ENCODE data around the gene HSD3B1.
"Not testable (repeated sequence)": the region's sequence is repeated elsewhere in the genome, so short reads cannot be mapped to it uniquely, and the experiment has no call there.

Gene HSD3B1

DNA sequence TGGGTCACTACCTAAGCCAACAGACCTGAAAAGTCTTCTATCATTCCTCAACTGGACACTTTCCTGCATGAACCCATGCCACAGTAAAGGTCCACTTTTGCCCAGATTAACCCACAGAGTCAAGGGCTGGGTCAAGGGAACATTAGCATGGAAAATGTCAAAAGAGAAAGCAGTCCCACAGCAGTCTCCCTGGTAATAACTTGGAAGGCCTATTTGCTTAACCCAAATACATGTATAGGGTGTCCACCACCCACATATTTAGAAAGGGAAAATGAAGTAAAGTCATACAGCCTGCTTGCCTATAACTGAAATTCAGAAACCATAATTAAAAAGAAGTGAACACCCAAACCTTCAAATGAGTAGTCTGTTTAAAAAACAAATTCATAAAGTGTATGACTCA is 16.1 kb upstream of the HSD3B1 start:
- DNase-seq (ENCODE audit: low read depth): no peak

DNA sequence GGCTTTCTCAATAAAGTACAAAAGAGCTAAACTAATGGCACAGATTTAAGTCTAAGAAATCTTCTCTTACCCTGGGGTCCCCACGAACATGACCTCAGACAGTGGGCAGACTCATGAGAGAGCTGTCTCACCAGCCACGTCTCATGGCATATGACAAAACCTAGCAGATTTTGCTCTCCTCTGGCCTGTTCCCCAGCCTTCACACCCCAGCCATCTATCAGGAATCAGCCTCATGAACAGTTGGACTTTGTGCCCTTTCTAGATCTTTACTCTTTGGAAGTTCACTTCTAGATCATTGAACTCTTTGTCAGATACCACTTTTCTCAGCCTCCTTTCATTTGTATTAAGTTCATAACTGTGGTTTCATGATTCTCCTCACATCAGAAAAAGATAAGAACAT is 14.2 kb upstream of the HSD3B1 start:
- no peak for DNase-seq (ENCODE audit: low read depth)

DNA sequence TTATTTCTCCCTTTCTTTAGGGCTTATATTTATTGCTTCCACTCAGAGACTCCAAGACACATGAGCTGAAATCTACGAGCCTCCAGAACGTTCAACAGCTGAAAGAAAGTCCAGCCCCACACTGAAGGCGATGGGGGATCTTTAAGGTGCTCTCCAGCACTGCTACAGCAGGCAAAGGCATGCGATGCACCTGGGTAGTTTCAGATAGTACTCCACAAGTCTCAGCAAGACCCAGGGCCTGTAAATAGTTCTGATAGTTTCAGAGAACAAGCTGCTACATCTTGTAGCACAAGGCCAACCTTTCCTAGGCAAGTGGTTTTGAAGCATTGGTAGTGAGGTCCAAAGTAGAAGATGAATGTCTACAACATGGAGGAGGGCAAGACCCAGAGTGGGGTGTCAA is 2.2 kb upstream of the HSD3B1 start:
- DNase-seq (ENCODE audit: low read depth): no peak

DNA sequence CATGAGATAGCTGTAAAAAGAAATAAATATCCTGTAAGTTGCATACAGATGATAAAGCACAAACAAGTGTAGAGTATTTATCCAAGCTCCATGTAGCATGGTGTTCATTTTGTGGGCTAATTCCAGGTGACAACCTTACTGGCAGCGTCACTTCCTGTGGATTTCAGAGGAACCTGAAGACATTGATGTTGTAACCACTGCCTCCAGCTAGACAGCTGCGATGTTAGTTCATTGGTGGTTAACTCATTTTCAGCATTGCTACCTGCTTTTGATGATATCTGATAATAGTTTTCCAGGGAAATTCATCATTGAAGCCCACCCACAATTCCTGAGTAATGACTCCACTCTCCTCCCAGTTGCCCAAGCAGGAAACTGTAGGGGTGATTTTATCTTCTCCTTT is 3.0 kb downstream of the HSD3B1 start:
- DNase-seq (ENCODE audit: low read depth): no peak

DNA sequence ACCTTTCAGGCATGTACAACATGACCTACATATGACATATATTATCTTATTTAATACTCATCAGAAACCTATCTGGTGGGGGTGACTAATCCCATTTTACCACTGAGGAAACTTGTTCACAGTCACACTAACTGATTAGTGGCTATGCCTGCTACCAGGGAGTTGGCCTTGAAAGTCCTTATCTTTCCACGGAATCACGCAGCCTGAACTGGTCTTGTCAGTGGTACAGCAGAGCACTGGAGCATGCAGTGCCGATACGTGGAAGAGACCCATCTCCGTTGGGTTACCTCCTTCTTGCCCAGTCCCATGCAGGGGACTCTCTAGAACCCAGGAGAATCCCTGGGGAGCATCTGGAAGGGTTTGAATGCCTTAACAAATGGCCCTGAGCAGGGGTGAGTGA is 8.2 kb downstream of the HSD3B1 start:
- no peak for DNase-seq (ENCODE audit: low read depth)

DNA sequence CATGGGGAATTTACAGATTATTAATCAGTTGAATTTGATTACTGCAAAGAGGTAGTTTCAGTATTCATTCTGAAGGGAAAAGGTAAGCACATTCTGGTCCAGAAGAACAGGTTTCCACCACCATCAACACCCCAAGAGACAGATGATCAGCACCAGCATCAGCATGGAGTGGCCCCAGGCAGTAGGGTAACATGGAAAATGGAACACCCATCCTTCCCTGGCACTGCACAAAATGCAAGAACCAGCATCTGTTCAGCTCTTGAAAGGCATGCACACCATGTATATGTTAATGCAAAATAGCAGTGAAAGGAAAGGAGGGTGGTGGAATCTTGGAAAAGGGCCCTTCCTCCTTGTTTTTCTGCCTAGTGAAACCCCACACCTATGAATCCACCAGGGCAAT is 9.2 kb downstream of the HSD3B1 start:
- no peak for DNase-seq (ENCODE audit: low read depth)

DNA sequence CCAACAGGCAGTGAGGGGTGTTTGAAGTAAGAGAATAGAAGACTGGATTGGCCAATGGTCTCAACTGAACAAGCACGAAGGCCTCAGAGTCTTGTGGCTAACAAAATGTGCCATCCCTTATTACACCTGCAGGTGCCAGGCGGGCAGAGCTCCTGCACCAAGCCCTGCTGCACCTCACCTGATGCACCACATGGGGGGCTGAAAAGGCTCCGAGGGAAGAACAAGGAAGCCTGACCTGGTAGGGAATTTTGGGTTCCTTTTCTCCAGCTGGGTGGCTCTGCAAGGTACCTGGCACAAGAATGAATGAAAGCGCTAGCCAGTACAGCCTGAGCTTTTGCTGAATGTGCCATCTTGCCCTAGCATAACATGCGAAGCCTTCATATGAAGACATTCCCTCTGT is 9.7 kb downstream of the HSD3B1 start:
- no peak for DNase-seq (ENCODE audit: low read depth)

DNA sequence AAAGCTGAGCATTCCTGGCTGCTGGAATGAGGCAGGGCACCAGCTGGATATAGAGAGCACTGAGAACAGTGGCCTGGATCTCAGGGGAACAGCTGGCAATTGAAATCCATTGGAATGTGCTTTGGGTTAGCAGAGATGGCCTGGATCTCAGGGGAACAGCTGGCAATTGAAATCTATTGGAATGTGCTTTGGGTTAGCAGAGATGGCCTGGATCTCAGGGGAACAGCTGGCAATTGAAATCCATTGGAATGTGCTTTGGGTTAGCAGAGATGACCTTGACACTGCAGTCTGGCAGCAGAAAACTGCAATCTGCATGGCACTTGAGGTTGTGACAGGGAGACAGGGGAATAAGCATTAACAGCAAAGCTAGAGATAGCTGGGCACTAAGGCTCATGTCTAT is 10.7 kb downstream of the HSD3B1 start:
- DNase-seq (ENCODE audit: low read depth): not testable (repeated sequence)

DNA sequence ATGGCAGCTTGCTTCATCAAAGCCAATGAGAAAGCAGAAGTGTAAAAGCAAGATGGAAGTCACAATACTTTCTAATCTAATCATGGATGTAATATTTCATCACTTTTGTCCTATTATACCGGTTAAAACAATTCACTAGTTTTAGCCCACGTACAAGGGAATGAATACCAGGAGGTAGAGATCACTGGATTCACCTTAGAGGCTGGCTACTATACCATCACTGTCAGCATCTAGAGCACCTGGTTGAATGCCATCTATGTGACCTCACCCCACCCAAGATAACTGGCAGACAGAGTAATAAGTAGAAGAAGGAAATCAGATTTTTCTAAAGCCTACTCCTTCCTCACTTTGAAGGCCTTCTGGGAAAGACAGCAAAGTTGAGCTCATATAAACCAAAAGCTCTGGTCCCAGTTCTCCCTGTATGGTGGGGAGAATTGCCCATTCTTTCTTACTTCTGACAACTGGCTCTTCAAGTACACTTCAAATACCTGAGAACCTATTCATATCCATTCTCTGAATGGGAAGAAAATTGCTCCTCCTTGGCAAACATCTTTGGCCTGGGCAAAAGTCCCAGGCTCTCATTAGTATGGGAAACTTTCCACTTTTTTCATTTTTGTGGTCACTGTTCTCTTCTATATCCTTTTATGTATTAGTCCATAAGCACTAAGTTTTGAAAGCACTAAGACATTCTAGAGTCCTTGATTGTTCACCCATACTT is 24.8 kb downstream of the HSD3B1 start:
- no peak for DNase-seq (ENCODE audit: low read depth)

DNA sequence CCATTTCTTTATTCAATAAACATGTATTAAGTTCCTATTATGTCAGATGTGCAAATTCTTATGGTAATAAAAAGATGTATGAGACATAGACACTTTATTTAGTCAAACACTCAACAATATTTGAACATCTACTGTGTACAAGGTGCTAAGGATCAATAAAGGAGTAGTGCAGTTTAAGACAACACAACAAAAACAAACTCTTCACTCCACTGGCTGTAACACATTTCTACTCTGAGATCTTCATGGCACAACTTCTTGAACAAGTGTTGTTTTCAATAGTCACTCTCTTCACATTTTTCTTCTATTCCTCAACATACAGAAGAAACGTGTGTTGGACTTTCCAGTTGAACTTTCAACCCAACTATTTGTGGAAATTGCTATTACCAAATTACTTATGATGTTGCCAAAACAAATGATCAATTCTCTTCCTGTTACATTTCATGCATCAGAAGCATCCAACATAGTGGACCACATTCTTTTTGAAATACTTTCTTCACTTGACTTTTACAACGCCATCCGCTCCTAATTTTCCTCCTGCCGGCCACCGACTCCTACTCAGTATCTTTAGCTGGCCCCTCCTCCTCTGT is 25.4 kb downstream of the HSD3B1 start:
- DNase-seq (ENCODE audit: low read depth): no peak

DNA sequence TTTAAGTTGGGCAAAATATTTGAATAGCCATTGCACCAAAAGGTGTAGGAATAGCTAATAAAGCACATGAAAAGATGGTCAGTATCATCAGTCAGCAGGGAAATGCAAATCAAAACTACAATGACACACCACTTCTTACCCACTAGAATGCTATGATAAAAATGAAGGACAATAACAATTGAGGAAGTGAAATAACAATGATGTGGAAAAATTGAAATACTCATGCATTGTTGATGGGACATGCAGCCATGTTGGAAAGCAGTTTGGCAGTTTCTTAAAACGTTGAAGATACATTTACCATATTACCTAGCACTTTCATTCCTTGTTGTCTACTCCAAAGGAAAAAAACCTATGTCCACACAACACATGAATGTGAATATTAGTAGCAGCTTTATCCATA is 28.4 kb downstream of the HSD3B1 start:
- DNase-seq (ENCODE audit: low read depth): no peak

DNA sequence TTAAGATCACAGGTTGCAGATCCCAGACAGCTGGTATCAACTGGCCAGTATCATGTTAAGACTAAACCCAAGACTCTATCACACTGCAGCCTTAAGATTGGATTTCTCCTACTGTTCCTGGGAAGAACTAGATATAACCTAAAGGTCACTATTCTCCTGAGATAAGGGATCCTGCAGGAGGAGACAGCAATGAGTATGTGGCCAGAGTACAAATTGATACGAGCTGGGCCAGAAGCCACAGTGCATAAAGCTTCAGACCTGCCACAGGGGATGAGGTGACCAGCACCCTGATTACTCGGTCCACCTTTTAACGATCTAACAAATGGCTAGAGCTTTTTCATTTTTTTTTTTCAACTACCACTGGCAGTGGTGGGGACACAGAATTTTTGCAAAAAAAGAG is 31.0 kb downstream of the HSD3B1 start:
- no peak for DNase-seq (ENCODE audit: low read depth)

DNA sequence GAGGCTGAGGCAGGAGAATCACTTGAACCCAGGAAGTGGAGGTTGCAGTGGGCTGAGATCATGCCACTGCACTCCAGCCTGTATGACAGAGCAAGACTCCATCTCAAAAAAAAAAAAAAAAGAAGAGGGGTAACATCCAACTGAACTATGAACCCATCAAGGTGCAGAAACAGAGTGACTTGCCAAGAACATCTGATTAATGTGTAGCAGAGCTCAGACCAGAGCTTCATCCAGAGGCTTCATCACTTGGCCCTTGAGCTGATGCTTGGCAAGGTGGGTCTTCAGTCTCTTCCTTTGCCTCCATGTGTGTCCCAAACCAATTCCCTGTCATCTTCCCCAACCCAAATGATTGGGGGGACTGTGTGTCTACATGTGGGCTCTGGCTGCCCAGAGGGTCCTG is 32.6 kb downstream of the HSD3B1 start:
- no peak for DNase-seq (ENCODE audit: low read depth)

DNA sequence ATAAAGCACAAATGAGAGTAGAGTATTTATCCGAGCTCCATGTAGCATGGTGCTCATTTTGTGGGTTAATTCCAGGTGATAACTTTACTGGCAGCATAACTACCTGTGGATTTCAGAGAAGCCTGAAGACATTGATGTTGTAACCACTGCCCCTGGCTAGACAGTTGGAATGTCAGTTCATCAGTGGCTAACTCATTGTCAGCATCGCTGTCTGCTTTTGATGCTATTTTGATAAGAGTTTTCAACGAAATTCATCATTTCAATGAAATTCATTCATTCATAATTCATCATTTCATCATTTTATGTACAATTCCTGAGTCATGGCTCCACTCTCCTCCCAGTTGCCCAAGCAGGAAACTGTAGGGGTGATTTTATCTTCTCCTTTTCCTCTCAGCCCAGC is 34.4 kb downstream of the HSD3B1 start:
- no peak for DNase-seq (ENCODE audit: low read depth)

DNA sequence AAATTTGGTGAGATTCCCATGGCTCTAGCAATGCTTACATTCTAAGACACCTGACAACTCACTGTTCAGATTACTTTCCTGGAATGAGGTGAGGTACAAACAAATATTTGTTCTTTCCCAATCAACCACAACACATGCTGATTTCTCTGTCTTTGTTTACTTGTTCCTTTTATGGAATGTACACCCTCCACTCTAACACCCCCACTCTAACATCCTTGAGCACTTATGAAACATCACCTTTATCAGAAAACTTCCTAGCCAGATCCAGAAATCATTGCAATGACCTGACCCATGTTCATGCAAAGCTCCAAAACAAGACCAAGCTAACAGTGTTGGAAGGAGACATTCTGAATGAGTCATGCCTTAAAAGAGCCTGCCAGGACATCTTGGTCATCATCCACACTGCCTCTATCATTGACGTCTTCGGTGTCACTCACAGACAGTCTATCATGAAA is 35.5 kb downstream of the HSD3B1 start:
- DNase-seq (ENCODE audit: low read depth): no peak

DNA sequence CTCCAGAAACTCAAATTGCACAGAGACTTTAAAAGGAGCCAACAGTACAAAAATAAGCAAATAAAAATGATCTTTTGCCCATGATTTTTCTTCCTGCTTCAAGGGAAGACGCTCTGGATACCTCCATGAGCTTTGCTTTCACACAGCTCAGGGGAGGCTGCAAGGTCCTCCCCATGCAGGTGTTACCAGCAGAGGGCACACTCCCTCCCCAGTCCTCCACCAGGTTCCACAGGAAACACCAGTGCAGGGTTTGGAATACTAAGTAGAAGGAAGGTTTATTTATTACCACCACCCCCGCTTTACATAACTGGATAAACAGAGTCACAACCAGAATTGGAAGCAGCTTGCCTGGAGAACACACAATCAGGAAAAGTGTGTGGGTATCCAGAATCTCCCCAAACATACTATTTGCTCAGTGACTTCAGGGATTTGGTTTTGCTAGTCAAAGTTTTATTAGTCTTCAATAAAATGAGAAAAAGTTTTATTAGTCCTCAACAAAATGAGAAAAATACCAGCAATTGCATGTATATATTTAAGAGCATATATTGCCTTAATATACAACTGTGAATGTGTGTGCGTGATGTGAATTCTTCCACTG is 37.3 kb downstream of the HSD3B1 start:
- DNase-seq (ENCODE audit: low read depth): no peak

DNA sequence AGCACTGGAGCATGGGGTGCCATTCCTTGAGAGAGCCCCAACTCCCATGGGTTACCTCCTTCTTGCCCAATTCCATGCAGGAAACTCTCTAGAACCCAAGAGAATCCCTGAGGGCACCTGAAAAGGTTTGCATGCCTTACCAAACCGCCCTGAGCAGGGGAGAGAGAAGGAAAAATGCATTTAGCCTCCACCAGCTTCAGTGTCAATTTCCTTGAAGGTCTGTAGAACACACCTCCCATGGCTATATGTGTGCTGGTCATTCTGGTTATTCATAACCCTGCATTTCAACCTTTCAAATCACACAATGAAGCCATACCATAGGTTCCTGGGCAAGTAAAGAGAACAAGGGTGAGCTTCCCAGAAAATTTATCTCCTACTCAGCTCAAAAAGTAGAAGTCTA is 39.6 kb downstream of the HSD3B1 start:
- DNase-seq (ENCODE audit: low read depth): no peak

DNA sequence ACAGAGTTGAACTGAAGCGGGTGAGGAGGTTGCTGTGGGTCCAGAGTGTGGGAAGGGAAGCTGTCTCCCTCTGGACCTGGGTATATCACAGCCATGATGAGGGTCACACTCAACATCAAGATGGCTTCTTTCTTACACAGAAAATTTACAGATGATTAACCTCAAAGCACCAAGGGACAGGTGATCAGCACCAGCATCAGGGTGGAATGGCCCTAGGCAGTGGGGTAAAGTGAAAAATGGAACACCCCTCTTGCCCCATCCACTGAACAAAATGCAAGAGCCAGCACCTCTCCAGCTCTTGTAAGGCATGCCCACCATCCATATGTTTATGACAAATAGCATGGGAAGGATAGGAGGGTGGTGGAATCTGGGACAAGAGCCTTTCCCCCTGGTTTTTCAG is 40.3 kb downstream of the HSD3B1 start:
- DNase-seq (ENCODE audit: low read depth): no peak

DNA sequence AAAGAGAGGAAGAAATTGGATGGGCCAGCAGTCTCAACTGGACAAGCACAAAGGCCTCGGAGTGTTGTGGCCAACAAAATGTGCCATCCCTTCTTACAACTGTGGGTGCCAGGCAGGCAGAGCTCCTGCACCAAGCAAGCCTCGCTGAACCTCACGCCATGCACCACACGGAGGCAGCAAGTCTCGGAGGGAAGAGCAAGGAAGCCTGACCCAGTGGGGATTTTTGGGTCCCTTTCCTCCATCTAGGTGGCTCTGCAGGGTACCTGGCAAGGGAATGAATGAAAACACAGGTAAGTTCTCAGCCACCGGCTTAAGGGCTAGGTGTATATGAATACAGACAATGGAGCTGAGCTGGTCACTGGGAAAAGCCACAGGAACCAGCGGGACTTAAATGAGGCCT is 40.8 kb downstream of the HSD3B1 start:
- DNase-seq (ENCODE audit: low read depth): no peak

DNA sequence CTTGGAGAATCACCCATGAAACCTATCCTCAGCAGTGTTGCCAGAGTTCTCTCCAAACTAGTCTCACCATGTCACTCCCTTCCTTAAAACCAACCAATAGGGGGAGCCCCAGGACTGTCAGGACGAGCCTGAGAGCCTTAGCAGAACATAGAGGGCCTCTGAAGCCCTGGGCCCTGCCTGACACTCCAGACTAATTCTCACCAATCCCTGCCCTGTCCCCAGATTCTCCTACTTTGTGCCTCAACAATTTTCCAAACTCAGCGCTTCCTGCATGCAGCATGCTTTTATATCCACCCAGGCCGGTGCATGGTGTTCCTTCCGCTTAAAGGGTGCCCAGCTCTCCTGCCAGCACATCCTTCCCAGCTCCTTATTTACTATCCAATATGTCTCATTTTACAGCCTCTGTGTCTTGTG is 42.7 kb downstream of the HSD3B1 start:
- no peak for DNase-seq (ENCODE audit: low read depth)

DNA sequence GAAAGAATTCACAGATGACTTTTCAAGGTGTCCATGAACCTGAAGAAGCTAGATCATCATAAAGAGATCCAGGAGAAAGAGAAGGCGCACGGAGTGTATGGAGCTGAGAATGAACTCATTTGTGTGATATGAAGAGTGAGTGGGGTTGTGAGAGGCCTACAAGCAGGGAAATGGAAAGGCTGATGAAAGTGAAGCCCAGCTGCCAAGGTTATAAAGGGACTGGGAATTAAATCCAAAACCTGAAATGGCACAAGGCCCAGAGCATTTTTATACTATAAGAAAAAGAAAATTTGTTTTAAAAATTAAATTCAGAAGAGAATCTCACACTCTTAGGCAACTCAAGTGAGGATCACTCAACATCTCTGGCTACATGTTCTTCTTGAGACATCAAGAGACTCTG is 43.4 kb downstream of the HSD3B1 start:
- DNase-seq (ENCODE audit: low read depth): no peak

DNA sequence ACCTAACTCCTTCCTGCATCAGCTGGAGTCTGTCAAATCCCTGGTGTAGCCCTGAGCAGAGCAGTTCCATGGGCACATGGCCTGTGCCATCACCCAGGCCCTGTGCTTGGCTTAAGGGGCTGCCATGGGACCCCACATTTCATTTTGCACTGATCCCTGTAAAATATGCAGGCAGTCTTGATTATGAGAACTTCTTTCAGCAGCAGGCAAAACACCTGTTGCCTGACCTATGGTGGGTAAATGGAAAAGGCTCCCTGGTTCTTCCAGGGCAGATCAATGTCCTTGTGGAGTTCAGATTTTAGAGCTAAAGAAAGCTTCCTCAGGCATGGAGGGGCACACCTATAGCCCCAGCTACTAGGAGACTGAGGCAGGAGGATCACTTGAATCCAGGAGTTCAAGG is 44.2 kb downstream of the HSD3B1 start:
- DNase-seq (ENCODE audit: low read depth): no peak

DNA sequence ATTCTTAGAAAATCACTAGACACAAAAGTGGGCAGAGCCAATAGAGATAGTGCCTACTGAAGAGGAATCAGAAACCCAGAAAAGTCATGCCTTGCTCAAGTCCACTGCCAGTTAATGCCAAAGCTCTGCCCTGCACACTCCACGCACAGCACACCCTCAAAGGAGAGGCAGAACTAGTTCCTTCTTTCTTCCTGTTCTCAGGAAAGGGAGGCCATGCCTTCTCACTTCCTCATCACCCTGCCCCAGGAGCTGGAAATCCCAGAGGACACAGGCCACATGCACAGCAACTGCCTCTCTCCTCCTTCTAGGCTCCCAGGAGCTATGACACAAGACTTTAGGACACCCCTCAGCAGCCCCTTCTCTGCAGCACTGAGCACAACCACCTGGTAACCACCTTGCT is 45.6 kb downstream of the HSD3B1 start:
- DNase-seq (ENCODE audit: low read depth): not testable (repeated sequence)
